ENCODE data around the gene GLS.

GRCh38 chr2:190867212-190867611 is 13.4 kb upstream of the GLS start:
- TF ChIP-seq, protein P1, sequence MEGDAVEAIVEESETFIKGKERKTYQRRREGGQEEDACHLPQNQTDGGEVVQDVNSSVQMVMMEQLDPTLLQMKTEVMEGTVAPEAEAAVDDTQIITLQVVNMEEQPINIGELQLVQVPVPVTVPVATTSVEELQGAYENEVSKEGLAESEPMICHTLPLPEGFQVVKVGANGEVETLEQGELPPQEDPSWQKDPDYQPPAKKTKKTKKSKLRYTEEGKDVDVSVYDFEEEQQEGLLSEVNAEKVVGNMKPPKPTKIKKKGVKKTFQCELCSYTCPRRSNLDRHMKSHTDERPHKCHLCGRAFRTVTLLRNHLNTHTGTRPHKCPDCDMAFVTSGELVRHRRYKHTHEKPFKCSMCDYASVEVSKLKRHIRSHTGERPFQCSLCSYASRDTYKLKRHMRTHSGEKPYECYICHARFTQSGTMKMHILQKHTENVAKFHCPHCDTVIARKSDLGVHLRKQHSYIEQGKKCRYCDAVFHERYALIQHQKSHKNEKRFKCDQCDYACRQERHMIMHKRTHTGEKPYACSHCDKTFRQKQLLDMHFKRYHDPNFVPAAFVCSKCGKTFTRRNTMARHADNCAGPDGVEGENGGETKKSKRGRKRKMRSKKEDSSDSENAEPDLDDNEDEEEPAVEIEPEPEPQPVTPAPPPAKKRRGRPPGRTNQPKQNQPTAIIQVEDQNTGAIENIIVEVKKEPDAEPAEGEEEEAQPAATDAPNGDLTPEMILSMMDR (IDR thresholded peaks at IDR 0.05; ENCODE audit: low read depth, low read length) = no peak
- no peak for TF ChIP-seq EZH2phosphoT487 (IDR thresholded peaks at IDR 0.05; ENCODE audit: low read depth)
